HG03378 (cell line): Measurements from ENCODE around the gene SLC26A5.
"Not testable (repeated sequence)": the region's sequence is repeated elsewhere in the genome, so short reads cannot be mapped to it uniquely, and the experiment has no call there.

Experiments
- ATAC-seq: cut with Tn5 transposase; IDR thresholded peaks from one replicate; pipeline ENCODE4 v1.9.1; 2021; ENCODE audit warnings: mild to moderate bottlenecking, moderate library complexity; ENCODE audit not compliant: unreplicated experiment

Gene SLC26A5

DNA sequence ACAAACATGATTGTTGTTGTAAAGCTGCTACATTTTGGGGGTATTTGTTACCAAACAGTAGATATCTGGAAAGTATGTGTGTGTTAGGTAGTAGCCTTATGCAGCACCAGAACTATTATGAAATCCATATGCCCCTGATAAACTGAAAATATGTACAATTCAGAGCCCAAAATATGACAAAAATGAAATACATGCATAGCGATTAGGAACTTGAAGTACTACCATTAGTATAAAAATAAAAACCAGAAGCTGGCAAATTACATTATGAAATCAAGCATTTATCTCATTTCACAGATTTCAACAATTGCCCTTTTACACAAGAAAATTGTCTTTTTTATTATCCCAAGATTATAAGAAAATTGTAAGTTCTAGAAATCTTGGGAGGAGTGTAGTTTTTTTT, 33.9 kb downstream of the SLC26A5 start:
- no peak for ATAC-seq

DNA sequence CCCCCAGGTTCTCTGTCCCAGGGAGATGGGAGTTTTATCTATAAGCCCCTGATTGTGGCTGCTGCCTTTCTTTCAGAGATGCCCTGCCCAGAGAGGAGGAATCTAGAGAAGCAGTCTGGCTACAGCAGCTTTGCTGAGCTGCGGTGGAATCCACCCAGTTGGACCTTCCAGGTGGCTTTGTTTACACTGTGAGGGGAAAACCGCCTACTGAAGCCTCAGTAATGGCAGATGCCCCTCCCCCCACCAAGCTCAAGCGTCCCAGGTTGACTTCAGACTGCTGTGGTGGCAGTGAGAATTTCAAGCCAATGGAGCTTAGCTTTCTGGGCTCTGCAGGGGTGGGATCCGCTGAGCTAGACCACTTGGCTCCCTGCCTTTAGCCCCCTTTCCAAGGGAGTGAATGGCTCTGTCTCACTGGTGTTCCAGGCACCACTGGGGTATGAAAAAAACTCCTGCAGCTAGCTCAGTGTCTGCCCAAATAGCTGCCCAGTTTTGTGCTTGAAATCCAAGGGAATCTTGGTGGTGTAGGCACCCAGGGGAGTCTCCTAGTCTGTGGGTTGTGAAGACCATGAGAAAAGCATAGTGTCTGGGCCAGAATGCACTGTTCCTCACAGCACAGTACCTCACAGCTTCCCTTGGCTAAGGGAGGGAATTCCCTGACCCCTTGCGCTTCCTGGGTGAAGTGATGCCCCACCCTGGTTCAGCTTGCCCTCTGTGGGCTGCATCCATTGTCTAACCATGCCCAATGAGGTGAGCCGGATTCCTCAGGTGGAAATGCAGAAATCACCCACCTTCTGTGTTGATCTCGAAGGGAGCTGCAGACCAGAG, 40.0 kb downstream of the SLC26A5 start:
- ATAC-seq, result not testable (repeated sequence)

DNA sequence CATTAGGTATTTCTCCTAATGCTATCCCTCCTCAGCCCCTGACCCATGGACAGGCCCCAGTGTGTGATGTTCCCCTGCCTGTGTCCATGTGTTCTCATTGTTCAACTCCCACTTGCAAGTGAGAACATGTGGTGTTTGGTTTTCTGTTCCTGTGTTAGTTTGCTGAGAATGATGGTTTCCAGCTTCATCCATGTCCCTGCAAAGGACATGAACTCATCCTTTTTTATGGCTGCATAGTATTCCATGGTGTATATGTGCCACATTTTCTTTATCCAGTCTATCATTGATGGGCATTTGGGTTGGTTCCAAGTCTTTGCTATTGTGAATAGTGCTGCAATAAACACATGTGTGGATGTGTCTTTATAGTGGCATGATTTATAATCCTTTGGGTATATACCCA, 46.3 kb downstream of the SLC26A5 start:
- not testable (repeated sequence) for ATAC-seq

DNA sequence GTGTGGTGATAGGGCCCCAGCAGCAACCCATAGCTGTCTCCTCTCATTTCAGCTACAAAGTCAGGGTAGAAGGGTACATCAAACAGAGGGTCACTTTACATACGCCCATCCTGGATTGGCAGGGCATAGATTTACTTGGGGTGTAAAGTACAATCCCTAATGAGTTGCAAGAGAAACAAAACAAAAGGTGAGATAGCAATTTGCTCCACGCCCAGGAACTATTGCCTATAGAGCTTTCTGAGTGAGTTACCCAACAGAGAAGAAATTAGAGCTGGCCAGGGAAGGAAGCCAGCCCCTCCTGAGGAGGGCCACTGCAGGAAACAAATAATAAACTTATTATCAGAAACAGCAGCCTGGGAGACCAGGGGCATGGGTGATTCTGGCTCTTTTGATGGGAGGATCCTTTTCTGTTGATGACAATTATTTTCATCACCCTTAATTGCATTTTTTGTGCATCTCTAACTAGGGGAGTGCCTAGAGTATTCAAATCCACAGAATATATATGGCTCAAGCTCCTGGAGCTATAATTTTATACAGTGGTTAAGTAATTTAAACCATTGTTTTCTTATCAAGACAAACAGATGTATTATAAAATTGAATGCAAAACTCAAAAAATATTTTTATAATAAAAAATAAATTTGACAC, 47.4 kb downstream of the SLC26A5 start:
- ATAC-seq, result no peak

DNA sequence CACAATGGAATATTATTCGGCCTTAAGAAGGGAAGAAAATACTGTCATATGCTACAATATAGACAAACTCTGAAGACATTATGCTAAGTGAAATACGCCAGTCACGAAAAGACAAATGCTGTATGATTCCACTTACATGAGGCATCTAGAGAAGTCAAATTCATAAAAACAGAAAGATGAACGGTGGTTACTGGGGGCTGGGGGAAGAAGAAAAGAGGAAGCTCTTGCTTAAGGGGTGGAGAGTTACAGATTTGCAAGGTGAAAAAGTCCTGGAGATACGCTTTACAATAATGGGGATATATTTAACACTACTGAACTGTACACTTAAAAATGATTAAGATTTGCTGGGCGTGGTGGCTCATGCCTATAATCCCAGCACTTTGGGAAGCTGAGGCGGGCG, 49.5 kb downstream of the SLC26A5 start:
- ATAC-seq, result no peak

DNA sequence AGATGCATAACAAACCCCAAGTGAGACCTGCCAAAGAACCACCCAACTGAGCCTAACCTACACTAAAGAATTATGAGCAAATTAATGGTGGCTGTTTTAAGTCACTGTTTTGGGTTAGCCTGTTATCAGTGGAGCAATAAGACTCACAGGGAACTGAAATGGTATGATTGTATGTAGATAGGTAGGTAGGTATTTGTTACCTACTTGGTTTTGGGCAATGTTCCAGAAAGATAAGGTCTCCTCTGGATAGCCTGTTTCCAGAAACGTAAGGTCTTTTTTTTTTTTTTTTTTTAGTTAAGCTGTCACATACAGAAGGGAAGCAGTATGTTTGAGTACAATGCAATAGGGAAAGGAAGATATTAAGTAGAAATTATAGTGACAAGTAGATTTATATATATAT, 50.9 kb downstream of the SLC26A5 start:
- ATAC-seq, result no peak

DNA sequence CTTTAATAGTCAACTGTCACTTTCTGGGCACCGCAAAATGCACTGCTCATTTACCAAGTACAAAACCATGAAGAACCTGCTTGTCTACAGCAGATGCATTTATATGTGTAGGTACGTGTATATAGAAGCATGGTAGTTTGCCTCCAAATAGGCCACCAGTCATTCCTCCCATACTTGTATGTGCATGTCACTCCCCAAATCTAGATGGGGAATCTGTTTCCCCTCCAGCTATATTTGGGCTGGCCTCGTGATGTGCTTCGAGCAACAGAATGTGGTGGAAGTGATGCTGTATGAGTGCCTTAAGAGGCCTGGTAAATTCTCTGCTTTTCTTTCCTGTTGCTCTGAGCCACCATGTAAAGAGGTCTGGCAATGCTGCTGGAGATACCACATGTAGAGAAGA, 51.4 kb downstream of the SLC26A5 start:
- ATAC-seq, result no peak

DNA sequence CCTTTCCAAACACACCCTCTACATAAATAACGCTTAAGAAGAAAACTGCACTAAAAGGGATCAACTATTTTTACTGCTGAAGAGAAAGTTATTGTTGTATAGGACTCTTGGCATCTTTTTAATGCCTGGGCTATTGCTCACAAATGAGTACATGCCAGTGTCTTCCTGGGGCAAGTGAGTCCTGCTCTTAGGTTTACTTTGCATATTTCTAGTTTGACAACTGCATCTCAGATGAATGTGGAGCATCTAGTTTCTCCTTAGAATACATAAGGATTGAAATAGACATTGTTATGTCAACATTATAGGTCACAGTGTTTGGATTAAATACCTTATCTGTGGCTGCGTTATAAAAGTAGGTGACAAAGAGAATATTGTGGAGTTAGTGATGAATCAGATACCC, 54.0 kb downstream of the SLC26A5 start:
- ATAC-seq, result no peak

DNA sequence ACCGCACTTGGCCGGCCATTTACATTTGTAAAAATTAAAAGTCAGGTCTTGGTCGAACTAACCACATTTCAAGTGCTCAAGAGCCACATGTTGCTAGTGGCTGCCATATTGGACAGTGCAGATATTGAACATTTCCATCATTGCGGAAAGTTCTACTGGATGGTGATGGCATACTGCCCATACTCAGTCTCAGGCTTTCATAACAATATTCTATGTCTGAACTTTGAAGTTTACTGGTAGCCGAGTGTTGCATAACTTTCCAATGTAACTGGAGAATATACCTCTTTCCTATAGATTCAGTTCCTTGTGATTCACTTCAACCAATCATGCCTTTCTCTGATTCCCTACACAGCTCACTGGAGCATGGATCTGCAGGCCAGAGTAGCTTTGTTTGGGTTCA, 54.9 kb downstream of the SLC26A5 start:
- no peak for ATAC-seq

DNA sequence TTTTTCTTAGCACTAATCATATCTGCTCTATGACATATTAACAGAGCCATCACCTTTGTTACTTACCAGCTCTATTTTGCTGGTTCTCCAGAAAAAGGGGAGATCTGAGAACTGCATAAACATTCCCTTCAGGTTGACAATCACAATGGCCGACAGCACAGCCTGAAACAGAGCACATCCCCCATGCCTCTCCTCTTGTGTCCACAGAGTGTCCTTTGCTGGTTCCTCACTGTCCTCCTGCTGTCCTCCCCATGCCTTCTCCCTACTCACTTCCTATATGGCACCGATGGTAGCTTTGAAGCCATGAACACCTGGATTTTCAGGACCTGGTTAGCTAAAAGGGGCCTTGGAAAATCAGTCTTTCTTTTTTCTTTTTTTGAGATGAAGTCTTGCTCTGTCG, 56.7 kb downstream of the SLC26A5 start:
- no peak for ATAC-seq

DNA sequence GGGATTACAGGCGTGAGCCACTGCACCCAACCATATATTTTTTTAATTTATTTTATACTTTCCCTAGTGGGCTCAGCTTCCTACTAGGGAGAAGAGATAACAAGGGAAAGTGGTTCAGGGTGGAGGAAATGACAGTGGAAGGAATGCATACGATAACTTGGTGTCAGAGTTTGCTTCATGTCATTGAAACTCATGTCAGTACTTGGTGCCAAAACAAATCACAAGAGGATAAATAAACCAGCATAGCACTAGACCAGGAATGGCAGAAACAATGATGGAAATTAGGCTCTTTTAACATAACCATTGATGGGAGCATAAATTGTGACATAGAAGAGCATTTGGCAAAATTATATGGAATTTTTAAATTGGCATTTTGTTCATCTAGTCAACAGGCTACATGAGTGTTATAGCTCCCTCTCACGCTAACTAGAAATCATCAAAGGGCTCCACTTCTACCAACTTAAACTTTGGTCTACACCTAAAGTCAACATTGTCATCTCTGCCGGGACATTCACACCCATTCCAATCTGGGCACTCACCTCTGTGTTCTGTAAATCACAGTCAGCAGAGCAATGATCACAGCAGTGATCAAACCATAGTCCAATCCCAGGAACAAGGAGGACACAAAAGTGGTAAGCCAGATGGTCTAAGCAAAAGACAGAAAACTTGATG, 57.4 kb downstream of the SLC26A5 start:
- no peak for ATAC-seq

DNA sequence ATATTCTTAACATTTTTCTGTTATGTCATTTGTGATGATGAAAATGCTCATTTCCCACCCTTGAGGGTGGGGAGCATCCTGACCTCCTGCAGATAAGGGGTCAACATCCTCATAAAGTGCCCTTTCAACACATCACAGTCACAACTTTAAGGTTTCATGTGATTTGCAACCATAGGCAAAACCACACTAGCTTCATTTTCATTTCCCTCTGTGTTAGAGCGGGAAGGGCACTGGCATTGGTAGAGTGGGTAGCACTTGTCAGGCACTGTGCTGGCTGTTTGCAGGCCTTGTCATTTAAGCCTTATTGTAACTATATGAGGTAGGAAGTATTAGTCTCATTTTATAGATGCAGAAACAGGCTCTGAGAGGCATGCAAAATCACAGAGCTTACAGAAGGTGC, 58.8 kb downstream of the SLC26A5 start:
- no peak for ATAC-seq

DNA sequence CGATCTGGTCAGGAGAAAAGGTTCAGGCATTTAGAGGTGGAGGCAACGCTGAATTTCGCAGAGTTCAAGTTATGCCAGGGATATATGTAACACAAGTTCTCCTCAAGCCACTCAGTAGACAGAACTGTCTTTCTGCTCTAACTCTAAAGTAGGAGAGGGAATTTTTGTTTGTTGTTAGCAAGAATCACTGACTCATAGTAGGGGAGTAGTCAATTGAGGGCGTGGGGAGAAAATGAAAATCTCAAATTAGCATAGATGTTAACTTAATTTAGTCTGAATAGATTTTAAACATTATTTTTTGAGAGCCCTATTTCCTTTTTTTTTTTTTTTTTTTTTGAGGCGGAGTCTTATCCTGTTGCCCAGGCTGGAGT, 64.0 kb downstream of the SLC26A5 start:
- ATAC-seq, result no peak

DNA sequence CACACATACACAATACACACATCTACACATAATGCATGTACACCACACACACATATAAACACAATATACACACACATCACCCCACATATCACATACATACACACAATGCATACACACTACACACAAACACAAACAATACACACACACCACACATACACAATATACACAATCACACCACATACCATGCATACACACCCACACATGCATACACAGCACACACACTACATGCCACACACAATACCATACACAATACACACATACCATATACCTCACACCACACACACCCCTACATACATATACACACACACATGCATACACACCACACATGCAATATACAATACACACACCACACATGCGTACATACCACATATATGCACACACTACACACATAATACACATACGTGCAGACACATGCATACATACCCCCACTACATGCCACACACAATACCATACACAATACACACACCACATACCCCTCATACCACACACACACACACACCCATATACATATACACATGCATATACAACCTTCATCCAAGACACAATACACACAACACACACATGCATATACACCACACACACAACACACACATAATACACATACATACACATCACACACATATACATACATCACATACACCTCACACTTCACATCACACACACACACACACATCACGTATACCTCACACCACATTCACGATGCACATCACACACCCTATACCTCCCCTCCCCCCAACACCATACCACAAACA, 64.6 kb downstream of the SLC26A5 start:
- ATAC-seq, result no peak

DNA sequence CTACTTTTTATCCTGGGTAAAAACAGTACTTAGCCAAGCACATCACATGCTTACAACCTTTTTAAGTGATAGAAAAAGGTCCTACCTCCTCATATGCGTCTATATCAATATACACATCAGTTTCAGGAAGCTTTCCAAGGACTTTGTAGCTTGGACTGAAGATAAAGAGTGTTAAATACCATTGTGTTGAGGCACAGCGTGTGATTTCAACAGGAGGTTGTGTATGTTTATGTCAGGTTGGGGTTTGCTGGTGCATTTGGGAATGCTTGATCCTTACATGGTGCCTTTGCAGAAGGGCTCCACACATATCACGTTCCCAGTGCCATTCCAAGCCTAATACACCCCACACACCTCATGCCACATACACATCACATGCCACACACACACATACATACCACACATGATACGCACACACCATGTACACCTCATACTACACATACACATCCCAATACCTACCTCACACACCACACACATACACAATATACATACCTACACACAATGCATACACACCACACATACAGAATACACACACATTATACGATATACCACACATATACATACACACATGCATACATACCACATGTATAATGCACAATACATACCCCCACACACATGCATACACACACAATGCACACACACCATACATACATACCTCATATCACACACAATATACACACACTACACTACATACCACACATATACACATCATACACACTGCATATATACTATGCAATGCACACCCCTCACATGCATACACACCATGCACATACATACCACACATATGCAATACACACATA, 65.4 kb downstream of the SLC26A5 start:
- ATAC-seq, result no peak

DNA sequence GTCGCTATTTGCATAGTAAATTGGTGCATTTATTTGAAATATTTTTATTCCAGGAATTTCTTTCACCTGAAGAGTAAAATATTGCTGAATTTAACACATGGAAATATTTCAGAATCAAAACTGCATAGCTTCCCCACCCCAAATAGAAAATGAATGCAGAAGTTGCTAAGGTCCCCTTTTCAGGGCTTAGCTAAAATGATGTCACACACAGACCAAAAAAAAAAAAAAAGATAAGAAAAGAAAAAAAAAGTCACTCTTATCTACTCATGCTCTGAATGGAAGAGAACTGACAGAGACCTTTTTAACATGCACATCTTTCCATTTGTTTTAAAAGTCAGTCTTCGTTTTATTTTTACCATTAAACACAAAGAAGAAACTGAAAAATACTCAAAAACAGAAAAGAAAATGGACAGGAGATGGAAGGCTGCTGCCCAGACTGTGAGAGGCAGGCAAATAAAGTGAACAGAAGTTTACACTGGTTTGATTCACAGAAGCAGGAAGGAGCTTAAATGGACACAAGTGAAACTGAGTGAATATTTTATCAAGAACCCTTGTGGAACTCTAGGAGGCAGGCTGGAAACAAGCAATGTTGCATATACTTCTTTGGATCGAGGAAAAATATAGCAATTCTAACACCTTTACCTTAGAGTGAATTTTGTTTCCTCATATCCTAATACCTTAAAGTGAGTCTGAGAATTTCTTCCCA, 66.6 kb downstream of the SLC26A5 start:
- no peak for ATAC-seq

DNA sequence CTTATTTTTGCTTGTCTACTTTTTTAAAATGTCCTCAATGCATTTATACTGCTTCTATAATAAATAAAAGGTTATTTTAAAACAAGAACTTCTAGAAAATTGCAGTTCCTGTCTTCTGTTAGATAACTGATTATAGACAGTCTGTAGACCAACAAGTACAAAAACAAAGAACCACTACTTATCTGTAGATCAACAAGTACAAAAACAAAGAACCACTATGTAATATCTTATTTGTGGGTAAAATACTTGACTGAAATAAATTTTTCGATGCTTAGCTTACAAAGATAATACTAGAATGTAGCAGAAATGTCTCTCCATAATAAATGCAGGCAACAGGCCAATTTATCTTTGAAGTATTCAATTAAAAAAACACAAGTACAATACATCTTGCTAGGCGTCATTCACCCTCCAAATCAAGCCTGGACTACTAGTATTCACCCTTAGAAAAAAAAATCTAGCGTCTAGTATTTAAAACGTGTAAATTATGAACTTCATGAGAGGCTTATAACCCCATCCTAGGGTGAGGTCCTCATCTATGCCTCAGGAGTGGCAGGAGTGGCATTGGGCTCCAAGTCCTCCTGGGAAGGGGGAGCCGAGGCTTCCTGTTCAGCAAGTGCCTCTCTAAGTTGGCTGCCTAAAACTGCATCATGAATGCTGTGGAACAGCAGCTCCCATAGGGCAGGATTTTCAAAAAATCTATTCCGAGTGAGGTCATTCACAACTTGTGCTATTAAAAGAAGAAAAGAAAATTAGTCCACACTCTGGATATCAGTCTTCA, 72.0 kb downstream of the SLC26A5 start:
- ATAC-seq, result no peak

DNA sequence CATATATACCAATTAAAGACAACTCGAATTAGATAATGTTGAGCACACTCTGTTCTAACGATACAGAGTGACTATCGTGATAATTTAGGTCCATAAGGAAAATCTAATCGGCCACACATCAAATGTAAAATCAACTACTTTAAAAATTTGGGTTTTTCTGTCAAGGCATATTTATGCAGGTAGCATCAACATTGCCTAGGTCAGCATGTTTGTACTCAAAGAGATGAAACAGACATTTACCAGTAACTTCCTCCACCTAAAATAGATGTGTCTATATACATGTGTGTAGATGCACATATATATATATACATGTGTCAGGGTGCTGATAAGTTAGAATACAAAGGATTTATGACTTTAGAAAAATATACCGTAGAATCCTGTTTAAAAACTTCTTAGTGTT, 76.6 kb downstream of the SLC26A5 start:
- no peak for ATAC-seq

DNA sequence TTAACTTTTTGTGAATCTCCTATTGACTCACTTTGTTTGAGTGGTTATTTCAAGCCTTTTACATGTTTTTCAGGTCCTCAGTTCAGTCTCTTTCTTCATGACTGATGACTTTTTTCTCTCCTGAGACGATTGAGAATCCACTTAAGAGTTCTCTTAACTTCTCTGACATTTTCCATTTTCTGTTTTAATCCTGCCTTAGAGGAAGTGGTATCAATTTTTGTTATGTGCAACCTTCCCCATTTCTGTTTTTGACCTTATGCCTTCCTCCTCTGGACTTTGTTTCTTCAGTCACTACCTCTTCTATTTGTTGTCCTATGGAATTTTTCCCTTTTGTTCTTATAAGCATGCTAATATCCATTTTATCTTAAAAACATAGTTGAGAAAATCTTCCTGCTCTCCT, 96.2 kb downstream of the SLC26A5 start:
- no peak for ATAC-seq
